H9 (cell line): Measurements from ENCODE around the gene BMPR1A. TPM values are rescaled to one million over a fixed set of nuclear protein-coding genes. Genes with fewer than 3 reads are reported as not detected.

Experiments used
- DNase-seq: peaks from one replicate; pipeline ENCODE4 v3.0.0-alpha.2; 2017
- H2AFZ ChIP-seq: one replicate; pipeline ENCODE4 v1.6.1; 2013; ENCODE audit warnings: mild to moderate bottlenecking, low read length, control low read depth, moderate library complexity
- H2AK5ac ChIP-seq: 2 replicates; pipeline ENCODE4 v1.6.1; 2013; ENCODE audit warnings: low read length, control low read depth, mixed read lengths; ENCODE audit not compliant: insufficient read length
- H2BK120ac ChIP-seq: one replicate; pipeline ENCODE4 v1.6.1; 2013; ENCODE audit warnings: low read depth, mild to moderate bottlenecking, low read length, control low read depth, inconsistent platforms; ENCODE audit not compliant: poor library complexity, severe bottlenecking
- H2BK12ac ChIP-seq: 2 replicates; pipeline ENCODE4 v1.6.1; 2013; ENCODE audit warnings: low read length, control low read depth, mixed read lengths, low read depth; ENCODE audit not compliant: insufficient read length
- H2BK15ac ChIP-seq: 2 replicates; pipeline ENCODE4 v1.6.1; 2013; ENCODE audit warnings: low read depth, low read length, control low read depth
- H2BK20ac ChIP-seq: one replicate; pipeline ENCODE4 v1.6.1; 2013; ENCODE audit warnings: low read depth, mild to moderate bottlenecking, low read length, control low read depth, inconsistent platforms; ENCODE audit not compliant: poor library complexity, severe bottlenecking
- H2BK5ac ChIP-seq: 2 replicates; pipeline ENCODE4 v1.6.1; 2013; ENCODE audit warnings: low read length, control low read depth, mixed read lengths; ENCODE audit not compliant: insufficient read length
- H3K14ac ChIP-seq: 2 replicates; pipeline ENCODE4 v1.6.1; 2013; ENCODE audit warnings: low read length, control low read depth; ENCODE audit not compliant: insufficient read depth
- H3K18ac ChIP-seq: 2 replicates; pipeline ENCODE4 v1.6.1; 2013; ENCODE audit warnings: low read depth, mild to moderate bottlenecking, mixed read lengths, low read length, control low read depth; ENCODE audit not compliant: insufficient read length
- H3K23ac ChIP-seq: 2 replicates; pipeline ENCODE4 v1.6.1; 2013; ENCODE audit warnings: low read length, control low read depth, mixed read lengths, low read depth; ENCODE audit not compliant: insufficient read length
- H3K23me2 ChIP-seq: 2 replicates; pipeline ENCODE4 v1.6.1; 2013; ENCODE audit warnings: low read depth, mild to moderate bottlenecking, mixed read lengths, low read length, control low read depth; ENCODE audit not compliant: insufficient read length, poor library complexity, severe bottlenecking
- H3K27ac ChIP-seq: 2 replicates; pipeline ENCODE4 v1.5.1; 2013; ENCODE audit warnings: low read length, control low read depth, mixed read lengths, low read depth; ENCODE audit not compliant: insufficient read length
- H3K27me3 ChIP-seq: 2 replicates; pipeline ENCODE4 v1.6.1; 2013; ENCODE audit warnings: low read length, control low read depth, inconsistent platforms; ENCODE audit not compliant: insufficient read depth
- H3K4ac ChIP-seq: 2 replicates; pipeline ENCODE4 v1.6.1; 2013; ENCODE audit warnings: low read depth, mild to moderate bottlenecking, control low read depth, inconsistent platforms, low read length, moderate library complexity
- H3K4me1 ChIP-seq: 2 replicates; pipeline ENCODE4 v1.6.1; 2013; ENCODE audit warnings: low read length, control low read depth, inconsistent platforms; ENCODE audit not compliant: insufficient read depth
- H3K4me2 ChIP-seq: 2 replicates; pipeline ENCODE4 v1.6.1; 2013; ENCODE audit warnings: low read length, control low read depth, mixed read lengths; ENCODE audit not compliant: insufficient read length, insufficient read depth
- H3K56ac ChIP-seq: 2 replicates; pipeline ENCODE4 v1.6.1; 2013; ENCODE audit warnings: low read depth, mild to moderate bottlenecking, mixed read lengths, low read length, control low read depth; ENCODE audit not compliant: insufficient read length
- H3K79me1 ChIP-seq: 2 replicates; pipeline ENCODE4 v1.6.1; 2013; ENCODE audit warnings: low read depth, mild to moderate bottlenecking, moderate library complexity, low read length, control low read depth, inconsistent platforms; ENCODE audit not compliant: insufficient read depth, poor library complexity, severe bottlenecking
- H3K79me2 ChIP-seq: 2 replicates; pipeline ENCODE4 v1.6.1; 2013; ENCODE audit warnings: low read length, control low read depth, inconsistent platforms; ENCODE audit not compliant: insufficient read depth
- H3K9ac ChIP-seq: 2 replicates; pipeline ENCODE4 v1.6.1; 2013; ENCODE audit warnings: low read length, control low read depth, mixed read lengths; ENCODE audit not compliant: insufficient read length; ENCODE audit errors: extremely low read depth
- H3K9me3 ChIP-seq: one replicate; pipeline ENCODE4 v1.6.1; 2013; ENCODE audit warnings: low read depth, low read length, inconsistent platforms; ENCODE audit not compliant: control insufficient read depth
- H3T11ph ChIP-seq: one replicate; pipeline ENCODE4 v1.6.1; 2013; ENCODE audit warnings: mild to moderate bottlenecking, low read length, control low read depth, inconsistent platforms
- H4K20me1 ChIP-seq: one replicate; pipeline ENCODE4 v1.6.1; 2013; ENCODE audit not compliant: control insufficient read depth, insufficient read length, insufficient read depth
- H4K5ac ChIP-seq: 2 replicates; pipeline ENCODE4 v1.6.1; 2013; ENCODE audit warnings: low read depth, mild to moderate bottlenecking, mixed read lengths, low read length, control low read depth; ENCODE audit not compliant: insufficient read length
- H4K8ac ChIP-seq: replicated peaks from 2 replicates; pipeline ENCODE4 v1.6.1; 2013; ENCODE audit warnings: low read length, control low read depth, mixed read lengths, low read depth; ENCODE audit not compliant: insufficient read length
- H4K91ac ChIP-seq: 2 replicates; pipeline ENCODE4 v1.6.1; 2013; ENCODE audit warnings: low read depth, mild to moderate bottlenecking, moderate library complexity, mixed read lengths, low read length, control low read depth; ENCODE audit not compliant: insufficient read length
- H3K27ac Mint-ChIP-seq, 3 experiments: 2 replicates in 2 of 3; 3 replicates in 1 of 3; pipeline ENCODE4 v1.8.0; 2020 to 2021; ENCODE audit warnings: mixed read lengths in 3 of 3, mild to moderate bottlenecking in 1 of 3, moderate library complexity in 1 of 3
- H3K27me3 Mint-ChIP-seq: 2 replicates; pipeline ENCODE4 v1.8.0; 2021; ENCODE audit warnings: low read depth, mild to moderate bottlenecking, moderate library complexity, mixed read lengths
- H3K36me3 Mint-ChIP-seq, 3 experiments: 2 replicates in 2 of 3; 3 replicates in 1 of 3; pipeline ENCODE4 v1.8.0; 2020 to 2021; ENCODE audit warnings: low read depth in 3 of 3, mixed read lengths in 3 of 3; ENCODE audit not compliant: insufficient read depth in 1 of 3
- H3K4me1 Mint-ChIP-seq, 2 experiments: 2 replicates each; pipeline ENCODE4 v1.8.0; 2020; ENCODE audit warnings: mixed read lengths in 2 of 2
- H3K4me3 Mint-ChIP-seq, 2 experiments: 2 replicates in 1 of 2; 3 replicates in 1 of 2; pipeline ENCODE4 v1.8.0; 2020 to 2021; ENCODE audit warnings: mild to moderate bottlenecking in 2 of 2, mixed read lengths in 2 of 2, moderate library complexity in 1 of 2
- H3K9me3 Mint-ChIP-seq, 2 experiments: 2 replicates in 1 of 2; 3 replicates in 1 of 2; pipeline ENCODE4 v1.8.0; 2020; ENCODE audit warnings: mild to moderate bottlenecking in 2 of 2, mixed read lengths in 2 of 2, moderate library complexity in 1 of 2
- CTCF ChIP-seq: fragments of 200-600 bp; sonication (generic); conservative IDR thresholded peaks from 3 replicates; pipeline ENCODE4 v1.8.0; 2021; ENCODE audit warnings: antibody characterized with exemption, mild to moderate bottlenecking
- WGBS: extraction: QIAGEN DNeasy Blood & Tissue Kit; methylation state at CpG from one replicate; pipeline ENCODE4 v1.1.7; 2013; ENCODE audit warnings: missing lambda C conversion rate, low lambda C conversion rate, mixed read lengths; ENCODE audit not compliant: insufficient read length; ENCODE audit errors: extremely low coverage; 5-methylcytosine and 5-hydroxymethylcytosine counted together
- total RNA-seq: library from RNA; stranded (reverse); gene quantifications from 2 replicates; pipeline ENCODE4 v1.2.1, GENCODE V29; 2021

The BMPR1A gene
- total RNA-seq, 1 experiment from 2014 or later: 138 TPM

GRCh38 chr10:86770412-86770960 lies 14.1 kb downstream of the BMPR1A start:
- H3K23me2 ChIP-seq: no peaks in the 10 kb centered on the region
- DNase-seq: no peak
- Mint-ChIP-seq H3K4me1 (peaks cover 54 to 65% of the 10 kb centered on the region in 2 experiments), H3K27me3 (no peaks in the 10 kb centered on the region), H3K9me3 (no peaks in the 10 kb centered on the region), H3K4me3 (no peak overlapping the region), H3K27ac (peak overlapping the region in 2 of 3 experiments; percentile 17 to 62; a peak in 3 of 7 replicates), H3K36me3 (peaks cover 0 to 8% (median 0%) of the 10 kb centered on the region in 3 experiments; a peak in 3 of 7 replicates)
- no peak overlapping the region for H3K9ac ChIP-seq
- H4K20me1 ChIP-seq: no peaks in the 10 kb centered on the region
- H3K4ac ChIP-seq: no peak overlapping the region
- no peak overlapping the region for H2BK5ac ChIP-seq
- H4K91ac ChIP-seq: no peak overlapping the region
- peaks cover 19% of the 10 kb centered on the region for H3K4me1 ChIP-seq
- H3K14ac ChIP-seq: no peak overlapping the region
- no peak overlapping the region for H2AK5ac ChIP-seq
- H4K8ac ChIP-seq: no peak overlapping the region
- no peak overlapping the region for H2BK120ac ChIP-seq
- H3K79me1 ChIP-seq: no peaks in the 10 kb centered on the region
- peak overlapping the region; percentile 1 for H3K4me2 ChIP-seq
- H3T11ph ChIP-seq: no peak overlapping the region
- H2BK20ac ChIP-seq: no peak overlapping the region
- H3K23ac ChIP-seq: no peak overlapping the region
- no peak overlapping the region for H2BK12ac ChIP-seq
- peaks cover 60% of the 10 kb centered on the region for H3K79me2 ChIP-seq
- H3K18ac ChIP-seq: no peak overlapping the region
- no peak overlapping the region for H3K27ac ChIP-seq
- H3K27me3 ChIP-seq: no peaks in the 10 kb centered on the region
- H2BK15ac ChIP-seq: no peak overlapping the region
- WGBS: no CpG with 5 or more reads among the region's 2 CpGs
- no peak overlapping the region for H2AFZ ChIP-seq
- no peak for TF ChIP-seq CTCF
- no peak overlapping the region for H4K5ac ChIP-seq
- no peaks in the 10 kb centered on the region for H3K9me3 ChIP-seq
- no peak overlapping the region for H3K56ac ChIP-seq
